ENCODE data around the gene PMAIP1. TPM values are rescaled to one million over a fixed set of nuclear protein-coding genes. Genes with fewer than 3 reads are reported as not detected.

PMAIP1 gene
- total and polyA plus RNA-seq, 9 of the 15 experiments (the other 6 are each of a cell fraction or from before 2014, with no cell fraction given): 8.0 to 22.9 (median 14.9) TPM

DNA sequence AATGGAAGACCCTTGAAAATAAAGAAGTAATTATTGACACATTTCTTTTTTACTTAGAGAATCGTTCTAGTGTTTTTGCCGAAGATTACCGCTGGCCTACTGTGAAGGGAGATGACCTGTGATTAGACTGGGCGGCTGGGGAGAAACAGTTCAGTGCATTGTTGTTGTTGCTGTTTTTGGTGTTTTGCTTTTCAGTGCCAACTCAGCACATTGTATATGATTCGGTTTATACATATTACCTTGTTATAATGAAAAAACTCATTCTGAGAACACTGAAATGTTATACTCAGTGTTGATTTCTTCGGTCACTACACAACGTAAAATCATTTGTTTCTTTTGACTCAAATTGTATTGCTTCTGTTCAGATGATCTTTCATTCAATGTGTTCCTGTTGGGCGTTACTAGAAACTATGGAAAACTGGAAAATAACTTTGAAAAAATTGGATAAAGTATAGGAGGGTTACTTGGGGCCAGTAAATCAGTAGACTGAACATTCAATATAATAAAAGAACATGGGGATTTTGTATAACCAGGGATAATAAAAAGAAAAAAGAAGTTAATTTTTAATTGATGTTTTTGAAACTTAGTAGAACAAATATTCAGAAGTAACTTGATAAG lies 3.3 kb downstream of the PMAIP1 start:
- no peaks in the 10 kb centered on the region for H3K9me1 ChIP-seq (ENCODE audit: control insufficient read depth, insufficient read depth, low read length)
- in situ Hi-C loops (cut with MboI) (no loop called here), intact Hi-C loops (cut with micrococcal nuclease) (no loop called here)
- 0 out of 2 replicates have a peak, but pooled peaks cover 6% of the 10 kb centered on the region for H4K20me1 ChIP-seq (replicated peaks; ENCODE audit: control insufficient read depth, insufficient read depth, low read length)
- ChIA-PET POLR2A (no interaction called here), CTCF (ENCODE audit: low intra/inter-chr PET ratio) (no interaction called here)
- H3K4me2 ChIP-seq (ENCODE audit: insufficient read depth, low read length): no peak overlapping the region
- H3K79me2 ChIP-seq (ENCODE audit: control insufficient read depth, insufficient read depth, low read length): peaks cover 37% of the 10 kb centered on the region
- ATAC-seq (no peak), FAIRE-seq (no peak), DNase-seq (ENCODE audit: extremely low read depth in 1 of 4, low spot score in 3 of 4) (no peak)
- peaks cover 7 to 12% of the 10 kb centered on the region in 2 experiments; a peak in 4 of 5 replicates for H3K4me1 ChIP-seq (replicated peaks in 1 of 2; ENCODE audit: control insufficient read depth in 2 of 2, insufficient read depth in 2 of 2, low read length in 2 of 2)
- no peak overlapping the region for H2AFZ ChIP-seq (ENCODE audit: low read depth, low read length)
- H3K27me3 ChIP-seq (ENCODE audit: control insufficient read depth in 2 of 2, insufficient read depth in 2 of 2, low read length in 2 of 2): no peaks in the 10 kb centered on the region
- TF ChIP-seq ZNF316 (IDR thresholded peaks at IDR 0.05): peak; percentile 72
- TF ChIP-seq MAFG (tag; conservative IDR thresholded peaks at IDR 0.05): peak; percentile 46; the same call in 1 of the 2 replicates
- TF ChIP-seq ETV1 (tag; conservative IDR thresholded peaks at IDR 0.05; ENCODE audit: low read depth): no peak
- TF ChIP-seq MAFK (IDR thresholded peaks at IDR 0.05; ENCODE audit: low read length): peak; percentile 31; the same call in 1 of the 2 replicates
- TF ChIP-seq C11orf30 (IDR thresholded peaks at IDR 0.05; ENCODE audit: low read depth): peak; percentile 34; the same call in 1 of the 2 replicates
- TF ChIP-seq BHLHE40 (IDR thresholded peaks at IDR 0.05; ENCODE audit: low read length): no peak
- no peak overlapping the region for H3K4me3 ChIP-seq
- 81% methylated on average over 8 of the region's 8 CpGs for WGBS (ENCODE audit: insufficient coverage, low coverage, missing lambda C conversion rate)
- no peak overlapping the region for H3K27ac ChIP-seq (ENCODE audit: extremely low read depth, low read depth, low read length)
- H3K9ac ChIP-seq (ENCODE audit: insufficient read depth in 1 of 2, low read depth in 2 of 2, low read length in 2 of 2): no peak overlapping the region
- H3K9me3 ChIP-seq (replicated peaks; ENCODE audit: control insufficient read depth, insufficient read depth, low read depth, low read length): no peaks in the 10 kb centered on the region
- peaks cover 18% of the 10 kb centered on the region for H3K36me3 ChIP-seq (ENCODE audit: control insufficient read depth, insufficient read depth, low read length)
- no TSS peak for BruUV-seq (replicated peaks)
